HepG2 (cell line): ENCODE results near the gene SCGB1D4. TPM values are rescaled to one million over a fixed set of nuclear protein-coding genes. Genes with fewer than 3 reads are reported as not detected.

Source experiments
- ARNT2 ChIP-seq: sonication (generic); formaldehyde crosslinking; IDR thresholded peaks from 2 replicates; pipeline ENCODE4 v1.8.0; 2022; ENCODE audit warnings: mild to moderate bottlenecking, low read depth, missing genetic modification reagents, moderate library complexity
- ASH2L ChIP-seq: fragments of 300-600, 200-600 bp; sonication (generic); IDR thresholded peaks from 2 replicates; pipeline ENCODE4 v1.7.0; 2017; ENCODE audit warnings: low read depth, mild to moderate bottlenecking, moderate library complexity, mixed read lengths, low read length; ENCODE audit not compliant: insufficient read length
- IRF2 ChIP-seq: IDR thresholded peaks from 2 replicates; pipeline ENCODE4 v1.6.1; 2018; ENCODE audit warnings: missing genetic modification reagents, missing compliant biosample characterization
- NRL ChIP-seq: sonication (generic); formaldehyde crosslinking; IDR thresholded peaks from 2 replicates; pipeline ENCODE4 v1.5.0; 2020; ENCODE audit warnings: missing genetic modification reagents, mild to moderate bottlenecking, moderate library complexity, borderline replicate concordance
- RXRB ChIP-seq: IDR thresholded peaks from 2 replicates; pipeline ENCODE4 v1.6.1; 2016; ENCODE audit warnings: borderline replicate concordance, missing genetic modification reagents, missing compliant biosample characterization
- SAP130 ChIP-seq: IDR thresholded peaks from 2 replicates; pipeline ENCODE4 v1.6.1; 2016; ENCODE audit warnings: low read depth
- THAP11 ChIP-seq: IDR thresholded peaks from 2 replicates; pipeline ENCODE4 v1.6.1; 2016; ENCODE audit warnings: missing biosample characterization, missing genetic modification reagents
- TP53 ChIP-seq: sonication (generic); formaldehyde crosslinking; conservative IDR thresholded peaks from 2 replicates; pipeline ENCODE4 v1.4.0; 2020; ENCODE audit warnings: missing genetic modification reagents
- ZNF253 ChIP-seq: sonication (generic); formaldehyde crosslinking; IDR thresholded peaks from 2 replicates; pipeline ENCODE4 v1.8.0; 2022; ENCODE audit warnings: mild to moderate bottlenecking, missing genetic modification reagents, borderline replicate concordance
- ZNF660 ChIP-seq: sonication (generic); formaldehyde crosslinking; IDR thresholded peaks from 2 replicates; pipeline ENCODE4 v1.5.1; 2020; ENCODE audit warnings: mild to moderate bottlenecking, low read depth, missing genetic modification reagents, borderline replicate concordance
- ZNF883 ChIP-seq: sonication (generic); formaldehyde crosslinking; IDR thresholded peaks from 2 replicates; pipeline ENCODE4 v1.5.1; 2020; ENCODE audit warnings: mild to moderate bottlenecking, missing genetic modification reagents; ENCODE audit errors: not compliant biosample characterization
- polyA plus RNA-seq, 8 experiments: library from polyadenylated mRNA; depleted of rRNA in 3 of 8; stranded (reverse) in 7 of 8; unstranded in 1 of 8; fragments of >200 nt; fragmentation: Illumina TruSeq in 4 of 8; extraction: Trizol in 4 of 8; gene quantifications; 2 replicates each; pipeline versions ENCODE4 v1.2.1 to v1.2.3, GENCODE V29; 2011 to 2016; ENCODE audit warnings: low read depth in 4 of 8, missing spikeins in 1 of 8, mixed read lengths in 1 of 8; ENCODE audit not compliant: insufficient read depth in 1 of 8
- total RNA-seq, 5 experiments: library from RNA; depleted of rRNA; stranded (reverse); fragments of >200 nt; fragmentation: Illumina TruSeq; extraction: Trizol; gene quantifications; 2 replicates each; pipeline ENCODE4 v1.2.3, GENCODE V29; 2016; ENCODE audit warnings: low read depth in 1 of 5
- TF ChIP-seq, protein P1 (sequence below): sonication (generic); formaldehyde crosslinking; IDR thresholded peaks from one replicate; pipeline ENCODE4 v1.5.1; 2020; ENCODE audit warnings: mild to moderate bottlenecking, missing genetic modification reagents; ENCODE audit errors: not compliant biosample characterization
- TF ChIP-seq, protein P2 (sequence below): sonication (generic); formaldehyde crosslinking; IDR thresholded peaks from 2 replicates; pipeline ENCODE4 v1.4.0; 2020; ENCODE audit warnings: low read depth, missing genetic modification reagents
- TF ChIP-seq, protein P3 (sequence below): sonication (generic); formaldehyde crosslinking; IDR thresholded peaks from 2 replicates; pipeline ENCODE4 v1.5.0; 2020; ENCODE audit warnings: missing genetic modification reagents

SCGB1D4 gene
- total and polyA plus RNA-seq, 2 of the 13 experiments (the other 11 are each of a cell fraction or from before 2014, with no cell fraction given): not detected

DNA sequence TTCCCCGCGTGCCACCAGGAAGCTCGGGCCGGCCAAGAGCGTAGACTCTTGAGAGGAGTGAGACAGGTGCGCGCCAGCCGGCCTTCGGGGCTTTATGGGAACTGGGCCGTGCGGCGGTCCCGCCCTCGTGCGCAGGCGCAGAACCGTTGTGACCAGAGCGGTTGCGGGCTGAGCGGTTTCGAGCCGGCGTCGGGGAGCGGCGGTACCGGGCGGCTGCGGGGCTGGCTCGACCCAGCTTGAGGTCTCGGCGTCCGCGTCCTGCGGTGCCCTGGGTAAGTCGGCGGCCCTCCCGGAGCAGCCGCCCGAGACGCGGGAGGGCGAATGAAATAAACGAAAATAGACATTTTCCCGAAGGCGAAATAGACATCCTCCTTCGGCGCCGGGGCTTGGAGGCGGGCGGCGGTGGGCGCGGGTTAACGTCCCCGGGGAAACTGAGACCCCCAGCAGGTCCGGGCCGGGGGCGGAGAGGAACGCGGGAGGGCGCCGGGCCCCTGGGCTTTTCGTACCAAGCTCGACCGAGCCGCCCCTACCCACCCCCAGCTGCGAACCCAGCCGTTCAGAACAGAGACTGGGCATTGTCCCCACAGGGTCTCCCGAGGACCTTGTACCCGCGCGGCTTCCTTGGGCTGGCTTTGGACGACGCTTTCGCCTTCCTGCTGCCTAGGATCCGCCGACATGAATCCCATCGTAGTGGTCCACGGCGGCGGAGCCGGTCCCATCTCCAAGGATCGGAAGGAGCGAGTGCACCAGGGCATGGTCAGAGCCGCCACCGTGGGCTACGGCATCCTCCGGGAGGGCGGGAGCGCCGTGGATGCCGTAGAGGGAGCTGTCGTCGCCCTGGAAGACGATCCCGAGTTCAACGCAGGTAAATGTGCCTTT, 38.7 kb upstream of the SCGB1D4 start, which contains the start of gene ASRGL1 (continued):
- TF ChIP-seq, protein P1, sequence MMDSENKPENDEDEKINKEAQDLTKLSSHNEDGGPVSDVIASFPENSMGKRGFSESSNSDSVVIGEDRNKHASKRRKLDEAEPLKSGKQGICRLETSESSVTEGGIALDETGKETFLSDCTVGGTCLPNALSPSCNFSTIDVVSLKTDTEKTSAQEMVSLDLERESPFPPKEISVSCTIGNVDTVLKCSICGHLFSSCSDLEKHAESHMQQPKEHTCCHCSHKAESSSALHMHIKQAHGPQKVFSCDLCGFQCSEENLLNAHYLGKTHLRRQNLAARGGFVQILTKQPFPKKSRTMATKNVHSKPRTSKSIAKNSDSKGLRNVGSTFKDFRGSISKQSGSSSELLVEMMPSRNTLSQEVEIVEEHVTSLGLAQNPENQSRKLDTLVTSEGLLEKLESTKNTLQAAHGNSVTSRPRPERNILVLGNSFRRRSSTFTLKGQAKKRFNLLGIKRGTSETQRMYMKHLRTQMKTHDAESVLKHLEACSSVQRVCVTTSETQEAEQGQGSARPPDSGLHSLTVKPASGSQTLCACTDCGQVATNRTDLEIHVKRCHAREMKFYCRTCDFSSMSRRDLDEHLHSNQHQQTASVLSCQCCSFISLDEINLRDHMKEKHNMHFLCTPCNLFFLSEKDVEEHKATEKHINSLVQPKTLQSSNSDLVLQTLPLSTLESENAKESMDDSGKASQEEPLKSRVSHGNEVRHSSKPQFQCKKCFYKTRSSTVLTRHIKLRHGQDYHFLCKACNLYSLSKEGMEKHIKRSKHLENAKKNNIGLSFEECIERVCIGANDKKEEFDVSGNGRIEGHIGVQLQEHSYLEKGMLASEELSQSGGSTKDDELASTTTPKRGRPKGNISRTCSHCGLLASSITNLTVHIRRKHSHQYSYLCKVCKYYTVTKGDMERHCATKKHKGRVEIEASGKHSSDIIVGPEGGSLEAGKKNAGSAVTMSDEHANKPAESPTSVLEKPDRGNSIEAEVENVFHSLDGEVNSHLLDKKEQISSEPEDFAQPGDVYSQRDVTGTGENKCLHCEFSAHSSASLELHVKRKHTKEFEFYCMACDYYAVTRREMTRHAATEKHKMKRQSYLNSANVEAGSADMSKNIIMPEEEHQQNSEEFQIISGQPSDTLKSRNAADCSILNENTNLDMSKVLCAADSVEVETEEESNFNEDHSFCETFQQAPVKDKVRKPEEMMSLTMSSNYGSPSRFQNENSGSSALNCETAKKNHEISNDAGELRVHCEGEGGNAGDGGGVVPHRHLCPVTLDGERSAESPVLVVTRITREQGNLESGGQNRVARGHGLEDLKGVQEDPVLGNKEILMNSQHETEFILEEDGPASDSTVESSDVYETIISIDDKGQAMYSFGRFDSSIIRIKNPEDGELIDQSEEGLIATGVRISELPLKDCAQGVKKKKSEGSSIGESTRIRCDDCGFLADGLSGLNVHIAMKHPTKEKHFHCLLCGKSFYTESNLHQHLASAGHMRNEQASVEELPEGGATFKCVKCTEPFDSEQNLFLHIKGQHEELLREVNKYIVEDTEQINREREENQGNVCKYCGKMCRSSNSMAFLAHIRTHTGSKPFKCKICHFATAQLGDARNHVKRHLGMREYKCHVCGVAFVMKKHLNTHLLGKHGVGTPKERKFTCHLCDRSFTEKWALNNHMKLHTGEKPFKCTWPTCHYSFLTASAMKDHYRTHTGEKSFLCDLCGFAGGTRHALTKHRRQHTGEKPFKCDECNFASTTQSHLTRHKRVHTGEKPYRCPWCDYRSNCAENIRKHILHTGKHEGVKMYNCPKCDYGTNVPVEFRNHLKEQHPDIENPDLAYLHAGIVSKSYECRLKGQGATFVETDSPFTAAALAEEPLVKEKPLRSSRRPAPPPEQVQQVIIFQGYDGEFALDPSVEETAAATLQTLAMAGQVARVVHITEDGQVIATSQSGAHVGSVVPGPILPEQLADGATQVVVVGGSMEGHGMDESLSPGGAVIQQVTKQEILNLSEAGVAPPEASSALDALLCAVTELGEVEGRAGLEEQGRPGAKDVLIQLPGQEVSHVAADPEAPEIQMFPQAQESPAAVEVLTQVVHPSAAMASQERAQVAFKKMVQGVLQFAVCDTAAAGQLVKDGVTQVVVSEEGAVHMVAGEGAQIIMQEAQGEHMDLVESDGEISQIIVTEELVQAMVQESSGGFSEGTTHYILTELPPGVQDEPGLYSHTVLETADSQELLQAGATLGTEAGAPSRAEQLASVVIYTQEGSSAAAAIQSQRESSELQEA (CRISPR knock-in tag): peak; percentile 59
- TF ChIP-seq ASH2L (peak; percentile 60), ZNF660 (0 out of 2 replicates have a peak, but pooled peaks have one; percentile 30), SAP130 (peak; percentile 42), ARNT2 (peak; percentile 70; the same call in 1 of the 2 replicates), IRF2 (CRISPR knock-in tag) (peak; percentile 48; the same call in 1 of the 2 replicates), THAP11 (peak; percentile 54), ZNF883 (CRISPR knock-in tag) (peak; percentile 85), TP53 (CRISPR knock-in tag) (peak; percentile 65; the same call in 1 of the 2 replicates), NRL (CRISPR knock-in tag) (peak; percentile 79), ZNF253 (0 out of 2 replicates have a peak, but pooled peaks have one; percentile 53), RXRB (CRISPR knock-in tag) (0 out of 2 replicates have a peak, but pooled peaks have one; percentile 15)
- TF ChIP-seq, protein P2, sequence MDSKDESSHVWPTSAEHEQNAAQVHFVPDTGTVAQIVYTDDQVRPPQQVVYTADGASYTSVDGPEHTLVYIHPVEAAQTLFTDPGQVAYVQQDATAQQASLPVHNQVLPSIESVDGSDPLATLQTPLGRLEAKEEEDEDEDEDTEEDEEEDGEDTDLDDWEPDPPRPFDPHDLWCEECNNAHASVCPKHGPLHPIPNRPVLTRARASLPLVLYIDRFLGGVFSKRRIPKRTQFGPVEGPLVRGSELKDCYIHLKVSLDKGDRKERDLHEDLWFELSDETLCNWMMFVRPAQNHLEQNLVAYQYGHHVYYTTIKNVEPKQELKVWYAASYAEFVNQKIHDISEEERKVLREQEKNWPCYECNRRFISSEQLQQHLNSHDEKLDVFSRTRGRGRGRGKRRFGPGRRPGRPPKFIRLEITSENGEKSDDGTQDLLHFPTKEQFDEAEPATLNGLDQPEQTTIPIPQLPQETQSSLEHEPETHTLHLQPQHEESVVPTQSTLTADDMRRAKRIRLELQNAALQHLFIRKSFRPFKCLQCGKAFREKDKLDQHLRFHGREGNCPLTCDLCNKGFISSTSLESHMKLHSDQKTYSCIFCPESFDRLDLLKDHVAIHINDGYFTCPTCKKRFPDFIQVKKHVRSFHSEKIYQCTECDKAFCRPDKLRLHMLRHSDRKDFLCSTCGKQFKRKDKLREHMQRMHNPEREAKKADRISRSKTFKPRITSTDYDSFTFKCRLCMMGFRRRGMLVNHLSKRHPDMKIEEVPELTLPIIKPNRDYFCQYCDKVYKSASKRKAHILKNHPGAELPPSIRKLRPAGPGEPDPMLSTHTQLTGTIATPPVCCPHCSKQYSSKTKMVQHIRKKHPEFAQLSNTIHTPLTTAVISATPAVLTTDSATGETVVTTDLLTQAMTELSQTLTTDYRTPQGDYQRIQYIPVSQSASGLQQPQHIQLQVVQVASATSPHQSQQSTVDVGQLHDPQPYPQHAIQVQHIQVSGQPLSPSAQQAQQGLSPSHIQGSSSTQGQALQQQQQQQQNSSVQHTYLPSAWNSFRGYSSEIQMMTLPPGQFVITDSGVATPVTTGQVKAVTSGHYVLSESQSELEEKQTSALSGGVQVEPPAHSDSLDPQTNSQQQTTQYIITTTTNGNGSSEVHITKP (CRISPR knock-in tag): 0 out of 2 replicates have a peak, but pooled peaks have one; percentile 26
- TF ChIP-seq, protein P3, sequence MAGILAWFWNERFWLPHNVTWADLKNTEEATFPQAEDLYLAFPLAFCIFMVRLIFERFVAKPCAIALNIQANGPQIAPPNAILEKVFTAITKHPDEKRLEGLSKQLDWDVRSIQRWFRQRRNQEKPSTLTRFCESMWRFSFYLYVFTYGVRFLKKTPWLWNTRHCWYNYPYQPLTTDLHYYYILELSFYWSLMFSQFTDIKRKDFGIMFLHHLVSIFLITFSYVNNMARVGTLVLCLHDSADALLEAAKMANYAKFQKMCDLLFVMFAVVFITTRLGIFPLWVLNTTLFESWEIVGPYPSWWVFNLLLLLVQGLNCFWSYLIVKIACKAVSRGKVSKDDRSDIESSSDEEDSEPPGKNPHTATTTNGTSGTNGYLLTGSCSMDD (CRISPR knock-in tag): 0 out of 2 replicates have a peak, but pooled peaks have one; percentile 62
